ENCODE data around the gene RALY. TPM values are rescaled to one million over a fixed set of nuclear protein-coding genes. Genes with fewer than 3 reads are reported as not detected.

The RALY gene
- total RNA-seq, 2 experiments from 2014 or later = 139 to 152 TPM

DNA sequence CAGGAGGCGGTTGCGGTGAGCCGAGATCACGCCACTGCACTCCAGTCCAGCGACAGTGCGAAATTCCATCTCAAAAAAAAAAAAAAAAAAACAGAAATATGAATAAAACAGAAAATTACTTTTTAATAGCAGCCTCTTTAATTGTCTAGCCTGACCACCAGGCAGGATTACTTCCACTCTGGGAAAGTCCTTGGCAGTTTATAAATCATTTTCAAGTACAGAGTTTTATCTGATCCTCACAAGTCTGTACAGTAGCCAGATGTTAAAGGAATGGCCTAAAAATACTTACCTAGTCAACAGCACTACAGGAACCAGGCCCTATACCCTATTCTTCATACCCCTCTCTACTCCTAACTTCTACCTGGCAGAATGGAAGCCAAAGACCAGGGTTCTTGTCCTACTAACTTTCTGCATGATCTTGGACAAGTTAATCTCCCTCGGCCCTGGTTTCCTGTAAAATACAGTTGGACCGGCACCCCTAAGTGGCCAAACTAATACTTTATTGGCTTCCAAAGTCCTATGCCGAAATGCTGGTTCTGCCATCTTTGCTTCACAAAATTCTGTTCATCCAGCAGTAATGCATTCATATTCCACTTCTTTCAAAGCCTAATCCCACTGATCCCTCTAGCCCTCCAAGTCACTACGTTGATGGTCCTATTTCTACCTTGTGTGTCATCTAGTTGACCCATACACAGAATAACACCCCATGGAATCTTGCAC is 116.5 kb downstream of the RALY start:
- peak overlapping the region; percentile 86 for H3K4me3 Mint-ChIP-seq
- CTCF ChIA-PET = interaction anchor here (0.7 kb wide), 2 partner anchors 21 to 72 kb away, joined by 3 to 4 read pairs; no protein-coding TSS in a partner anchor
- H3K27me3 Mint-ChIP-seq = no peaks in the 10 kb centered on the region
- POLR2A ChIA-PET = no interaction called here
- peaks cover 54% of the 10 kb centered on the region for H3K4me1 Mint-ChIP-seq
- ATAC-seq (no peak), DNase-seq (no peak)
- H3K9me3 Mint-ChIP-seq (ENCODE audit: low read depth) = no peaks in the 10 kb centered on the region
- peaks cover 54% of the 10 kb centered on the region for H3K36me3 Mint-ChIP-seq (ENCODE audit: low read depth)
- intact Hi-C loops (cut with DNase I, micrococcal nuclease) = loop anchor here in 1 of 2 experiments (2.0 to 5.0 kb wide), 5 partner anchors 377 to 1302 kb away; partner anchors contain the start of genes DYNLRB1, EDEM2, TRPC4AP and UQCC1
- peak overlapping the region; percentile 93 for H3K27ac Mint-ChIP-seq

DNA sequence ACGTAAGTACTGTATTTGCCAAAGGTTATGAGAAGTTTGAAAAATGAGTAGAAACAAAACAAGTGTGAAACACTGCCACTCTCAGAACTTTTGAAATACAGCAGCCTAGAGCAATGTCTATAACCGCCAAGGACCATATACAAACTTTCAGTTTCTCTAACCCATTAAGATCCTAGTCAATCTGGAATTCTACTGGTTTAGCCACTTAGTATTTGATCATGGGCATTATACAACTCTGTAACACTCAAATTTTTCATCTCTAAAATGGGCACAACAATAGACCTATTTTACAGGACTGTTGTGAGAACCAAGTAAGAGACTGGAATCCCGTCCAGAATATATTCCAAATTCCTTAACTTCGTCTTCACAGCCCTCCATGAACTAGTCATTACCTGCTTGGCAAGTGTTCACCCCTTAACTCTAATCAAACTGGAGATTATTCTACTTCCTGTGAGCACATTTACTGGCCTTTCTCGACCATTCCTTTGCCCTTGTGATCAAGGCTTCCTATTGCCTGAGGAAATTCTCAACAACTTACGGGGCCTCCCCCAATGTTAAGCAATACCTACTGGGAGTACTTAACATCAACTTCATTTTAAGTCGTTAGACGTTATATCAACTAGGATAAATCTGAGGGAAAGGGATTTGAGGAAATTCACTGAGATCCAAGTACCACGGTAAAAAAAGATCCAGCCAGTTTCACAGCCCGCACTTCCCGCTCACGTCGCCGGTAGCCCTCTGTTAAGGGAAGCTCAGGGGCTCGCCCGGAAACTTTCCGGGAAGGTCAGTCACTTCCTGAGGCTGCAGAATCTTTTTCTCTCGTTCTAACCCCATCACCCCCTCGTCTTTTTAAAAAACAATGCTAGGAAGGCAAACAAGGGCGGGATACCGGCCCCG is 117.3 kb downstream of the RALY start:
- peak; percentile 27 for ATAC-seq
- POLR2A ChIA-PET = interaction anchor here (1.1 to 2.2 kb wide), 2 partner anchors 16 to 118 kb away, joined by 3 to 15 read pairs; partner anchors contain the start of gene RALY
- Mint-ChIP-seq H3K9me3 (ENCODE audit: low read depth) (no peaks in the 10 kb centered on the region), H3K27me3 (no peaks in the 10 kb centered on the region), H3K4me3 (peak overlapping the region; percentile 86), H3K27ac (peak overlapping the region; percentile 93), H3K36me3 (ENCODE audit: low read depth) (peaks cover 46% of the 10 kb centered on the region), H3K4me1 (peaks cover 46% of the 10 kb centered on the region)
- intact Hi-C loops (cut with DNase I, micrococcal nuclease) = loop anchor here in 1 of 2 experiments (2.0 to 5.0 kb wide), 5 partner anchors 378 to 1301 kb away; partner anchors contain the start of genes DYNLRB1, EDEM2, TRPC4AP and UQCC1
- CTCF ChIA-PET = interaction anchor here (2.2 kb wide), 1 partner anchor 300 kb away, joined by 5 read pairs; the partner anchor contains the start of gene CHMP4B
- DNase-seq = no peak

DNA sequence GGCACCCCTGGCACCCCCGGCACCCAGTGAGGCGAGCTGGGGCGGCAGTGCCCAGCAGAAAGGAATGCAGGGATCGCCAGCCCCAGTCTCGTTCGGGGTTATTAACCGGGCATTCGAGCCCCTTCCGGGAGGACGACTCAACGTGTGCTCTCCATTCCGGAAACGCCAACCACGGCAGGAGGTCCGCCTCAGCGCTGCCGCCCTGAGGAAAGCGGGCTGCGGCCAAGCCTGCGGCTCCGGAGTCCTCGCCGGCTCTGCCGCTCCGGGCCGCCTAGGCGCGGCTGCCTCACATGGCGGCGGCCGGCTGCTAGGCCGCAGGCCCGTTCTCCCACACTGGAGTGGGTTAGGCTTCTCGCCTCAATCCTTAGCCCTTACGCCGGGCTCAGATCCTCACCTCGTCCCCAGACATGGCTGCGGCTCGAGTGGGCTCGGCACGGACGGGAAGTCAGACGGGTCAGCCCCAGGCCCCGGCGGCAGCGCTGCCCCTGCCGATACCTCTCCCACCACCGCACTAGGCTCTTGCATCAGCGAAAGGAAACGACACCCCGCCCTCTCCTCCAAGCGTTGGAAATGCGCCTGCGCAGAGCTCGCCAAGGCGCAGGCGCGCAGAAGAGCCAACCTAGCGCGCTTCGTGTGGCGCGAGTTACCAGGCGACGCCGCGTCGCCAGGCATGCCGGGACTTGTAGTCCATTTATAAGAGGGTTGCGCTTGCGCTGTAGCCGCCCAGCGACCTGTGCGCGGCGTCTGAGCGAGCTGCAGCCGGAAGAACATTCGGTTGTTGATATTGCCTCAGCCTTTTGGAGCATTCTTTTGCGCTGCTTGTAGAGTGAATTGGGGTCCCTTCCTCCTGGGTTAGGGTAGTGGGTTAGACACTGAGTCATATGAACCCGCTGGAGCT is 118.2 kb downstream of the RALY start, which contains the start of gene EIF2S2:
EIF2S2 (minus strand) TSS at position 542 of the 898 bp plus-strand sequence; CDS start at position 409, 133 bp downstream.
- peaks cover 38% of the 10 kb centered on the region for H3K4me1 Mint-ChIP-seq
- H3K36me3 Mint-ChIP-seq (ENCODE audit: low read depth) = peaks cover 39% of the 10 kb centered on the region
- H3K4me3 Mint-ChIP-seq = peak within 1 kb of the TSS; percentile 86
- H3K9me3 Mint-ChIP-seq (ENCODE audit: low read depth) = no peaks in the 10 kb centered on the region
- intact Hi-C loops (cut with DNase I, micrococcal nuclease) = loop anchor here (1.0 to 5.0 kb wide), 13 partner anchors 119 to 1300 kb away; partner anchors contain the start of genes CHMP4B (in 2 of the 2), RALY (in 2 of the 2), AHCY (in 1 of the 2) and DYNLRB1 (in 1 of the 2)
- no peaks in the 10 kb centered on the region for H3K27me3 Mint-ChIP-seq
- ATAC-seq = peak; percentile 88
- ChIA-PET CTCF (interaction anchor here (0.6 to 2.2 kb wide), 12 partner anchors 17 to 564 kb away, joined by 3 to 8 read pairs (median 4); partner anchors contain the start of gene CHMP4B), POLR2A (interaction anchor here (0.5 to 2.2 kb wide), 9 partner anchors 10 to 301 kb away, joined by 3 to 15 read pairs (median 3); partner anchors contain the start of gene RALY)
- H3K27ac Mint-ChIP-seq = peak within 1 kb of the TSS; percentile 97
- DNase-seq = peak; percentile 97

DNA sequence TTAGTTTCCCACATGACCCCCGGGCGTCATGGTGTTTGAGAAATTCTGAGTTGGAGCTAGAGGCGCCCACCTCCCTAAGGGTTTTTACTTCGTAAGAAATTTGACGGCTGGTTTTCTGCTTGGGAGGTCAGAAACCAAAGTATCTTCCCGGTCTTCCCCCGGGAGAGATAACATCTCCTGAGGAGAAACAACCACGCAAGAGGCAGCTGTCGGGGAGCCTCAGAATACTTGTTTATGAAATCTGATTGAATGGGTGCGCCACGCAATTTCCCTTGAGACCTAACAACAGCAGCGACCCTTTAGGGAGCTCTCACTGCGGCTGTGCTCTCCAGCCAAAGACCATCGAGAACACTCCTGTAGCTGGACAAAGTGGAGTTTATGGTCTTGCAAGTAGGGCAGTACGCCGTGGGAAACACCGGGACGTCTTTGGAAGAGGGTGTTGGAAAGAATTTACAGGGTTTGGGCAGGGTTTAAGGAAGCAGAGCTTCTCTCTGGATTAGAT is 118.9 kb downstream of the RALY start:
- Mint-ChIP-seq H3K27me3 (no peaks in the 10 kb centered on the region), H3K36me3 (ENCODE audit: low read depth) (peaks cover 33% of the 10 kb centered on the region), H3K9me3 (ENCODE audit: low read depth) (no peaks in the 10 kb centered on the region), H3K4me3 (peak overlapping the region; percentile 86), H3K27ac (peak overlapping the region; percentile 97), H3K4me1 (peaks cover 31% of the 10 kb centered on the region)
- DNase-seq = no peak
- no peak for ATAC-seq
- ChIA-PET CTCF (interaction anchor here (0.5 to 2.2 kb wide), 14 partner anchors 16 to 678 kb away, joined by 3 to 8 read pairs (median 4); partner anchors contain the start of gene CHMP4B), POLR2A (interaction anchor here (0.5 to 2.2 kb wide), 7 partner anchors 10 to 302 kb away, joined by 3 to 15 read pairs (median 3); partner anchors contain the start of gene RALY)
- intact Hi-C loops (cut with DNase I, micrococcal nuclease) = loop anchor here (1.0 to 5.0 kb wide), 12 partner anchors 119 to 1300 kb away; partner anchors contain the start of genes CHMP4B (in 2 of the 2), RALY (in 2 of the 2), AHCY (in 1 of the 2) and DYNLRB1 (in 1 of the 2)

DNA sequence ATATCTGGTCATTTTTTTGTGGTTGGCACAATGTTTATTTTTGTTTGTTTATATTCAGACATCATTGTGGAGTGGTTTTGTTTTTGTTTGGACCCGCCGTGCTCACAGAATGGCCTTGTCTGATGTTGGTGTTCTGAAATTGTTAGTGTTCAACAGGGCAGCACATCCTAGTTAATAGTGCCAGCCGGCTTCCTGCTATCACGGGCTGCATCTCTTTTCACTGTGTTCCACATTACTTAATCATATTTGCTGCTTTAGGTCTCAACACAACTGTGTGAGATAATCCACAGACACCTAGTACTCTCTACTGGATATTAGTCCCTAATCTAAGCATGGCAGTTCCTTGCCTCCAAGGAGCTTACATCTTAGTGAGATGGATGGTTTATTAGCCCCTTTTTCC is 121.1 kb downstream of the RALY start:
- POLR2A ChIA-PET = no interaction called here
- CTCF ChIA-PET = no interaction called here

DNA sequence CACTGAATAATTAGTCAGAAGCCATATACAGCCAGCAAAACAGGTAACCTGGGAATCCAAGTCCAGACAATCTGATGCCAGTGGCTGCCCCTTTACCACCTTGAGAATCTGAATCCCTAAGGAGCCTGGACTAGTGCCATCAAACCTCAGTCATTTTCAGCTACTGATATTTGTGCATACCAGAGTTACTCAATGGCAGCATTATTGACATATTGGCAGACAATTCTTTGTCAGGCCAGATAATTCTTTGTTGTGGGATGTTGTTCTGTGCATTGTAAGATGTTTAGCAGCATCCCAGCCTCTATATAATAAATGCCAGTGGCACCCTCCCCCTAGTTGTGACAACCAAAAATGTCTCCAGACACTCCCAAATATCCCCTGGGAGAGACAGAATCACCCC is 121.5 kb downstream of the RALY start:
- POLR2A ChIA-PET = no interaction called here
- no peak overlapping the region for H3K4me3 Mint-ChIP-seq
- no peaks in the 10 kb centered on the region for H3K27me3 Mint-ChIP-seq
- no peak overlapping the region for H3K27ac Mint-ChIP-seq
- ATAC-seq (no peak), DNase-seq (no peak)
- no peaks in the 10 kb centered on the region for H3K9me3 Mint-ChIP-seq (ENCODE audit: low read depth)
- H3K36me3 Mint-ChIP-seq (ENCODE audit: low read depth) = peaks cover 11% of the 10 kb centered on the region
- peaks cover 8% of the 10 kb centered on the region for H3K4me1 Mint-ChIP-seq
- intact Hi-C loops (cut with DNase I, micrococcal nuclease) = no loop called here
- CTCF ChIA-PET = no interaction called here

More for the DNA sequence above, 121.1 kb downstream of the RALY start:
- Mint-ChIP-seq H3K4me3 (no peak overlapping the region), H3K9me3 (ENCODE audit: low read depth) (no peaks in the 10 kb centered on the region), H3K4me1 (peaks cover 10% of the 10 kb centered on the region), H3K27ac (no peak overlapping the region), H3K27me3 (no peaks in the 10 kb centered on the region), H3K36me3 (ENCODE audit: low read depth) (peaks cover 13% of the 10 kb centered on the region)
- no peak for DNase-seq
- intact Hi-C loops (cut with DNase I, micrococcal nuclease) = loop anchor here in 1 of 2 experiments (5.0 kb wide), 4 partner anchors 402 to 1297 kb away; partner anchors contain the start of genes DYNLRB1, EDEM2, TRPC4AP and UQCC1
- ATAC-seq = no peak

DNA sequence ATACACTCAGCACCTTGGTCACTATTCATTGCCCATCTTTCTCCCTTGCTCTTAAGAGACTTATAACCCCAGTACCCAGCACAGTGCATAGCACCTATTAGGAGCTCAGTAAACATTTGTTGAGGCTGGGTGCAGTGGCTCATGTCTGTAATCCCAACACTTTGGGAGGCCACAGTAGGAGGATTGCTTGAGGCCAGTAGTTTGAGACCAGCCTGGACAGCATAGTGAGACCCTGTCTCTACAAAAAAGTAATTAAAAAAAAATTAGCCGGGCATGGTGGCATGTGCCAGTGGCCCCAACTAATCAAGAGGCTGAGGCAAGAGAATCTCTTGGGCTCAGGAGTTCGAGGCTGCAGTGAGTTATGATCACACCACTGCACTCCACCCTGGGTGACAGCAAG is 126.5 kb downstream of the RALY start:
- H3K4me3 Mint-ChIP-seq = no peak overlapping the region

DNA sequence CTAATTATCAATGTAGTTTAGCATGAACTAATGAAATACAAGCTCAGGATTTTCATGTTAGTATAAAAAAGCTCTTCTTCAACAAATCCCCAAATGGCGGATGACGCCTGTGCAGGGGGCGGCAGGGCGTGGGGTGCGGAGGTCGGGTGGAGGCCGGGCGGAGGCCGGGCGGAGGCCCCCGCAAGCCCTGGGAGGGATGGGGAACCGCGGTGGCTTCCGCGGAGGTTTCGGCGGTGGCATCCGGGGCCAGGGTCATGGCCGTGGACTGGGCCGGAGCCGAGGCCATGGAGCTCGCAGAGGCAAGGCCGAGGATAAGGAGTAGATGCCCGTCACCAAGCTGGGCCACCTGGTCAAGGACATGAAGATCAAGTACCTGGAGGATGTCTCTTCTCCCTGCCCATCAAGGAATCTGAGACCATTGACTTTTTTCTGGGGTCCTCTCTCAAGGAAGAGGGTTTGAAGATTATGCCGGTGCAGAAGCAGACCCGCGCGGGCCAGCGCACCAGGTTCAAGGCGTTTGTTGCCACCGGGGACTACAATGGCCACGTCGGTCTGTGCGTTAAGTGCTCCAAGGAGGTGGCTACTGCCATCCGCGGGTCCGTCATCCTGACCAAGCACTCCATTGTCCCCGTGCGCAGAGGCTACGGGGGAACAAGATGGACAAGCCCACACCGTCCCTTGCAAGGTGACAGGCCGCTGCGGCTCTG is 128.7 kb downstream of the RALY start:
- intact Hi-C loops (cut with DNase I, micrococcal nuclease) = no loop called here
- DNase-seq (no peak), ATAC-seq (no peak)
- ChIA-PET CTCF (interaction anchor here (0.6 kb wide), 1 partner anchor 30 kb away, joined by 3 read pairs; no protein-coding TSS in a partner anchor), POLR2A (no interaction called here)
- H3K36me3 Mint-ChIP-seq (ENCODE audit: low read depth) = no peaks in the 10 kb centered on the region
- H3K4me1 Mint-ChIP-seq = peaks cover 10% of the 10 kb centered on the region
- no peak overlapping the region for H3K27ac Mint-ChIP-seq
- no peak overlapping the region for H3K4me3 Mint-ChIP-seq
- no peaks in the 10 kb centered on the region for H3K27me3 Mint-ChIP-seq
- H3K9me3 Mint-ChIP-seq (ENCODE audit: low read depth) = no peaks in the 10 kb centered on the region

More for the DNA sequence above, 126.5 kb downstream of the RALY start:
- no peaks in the 10 kb centered on the region for H3K27me3 Mint-ChIP-seq
- no peaks in the 10 kb centered on the region for H3K36me3 Mint-ChIP-seq (ENCODE audit: low read depth)
- no peaks in the 10 kb centered on the region for H3K9me3 Mint-ChIP-seq (ENCODE audit: low read depth)
- no peak overlapping the region for H3K27ac Mint-ChIP-seq
- peaks cover 10% of the 10 kb centered on the region for H3K4me1 Mint-ChIP-seq
- ATAC-seq = no peak
- ChIA-PET POLR2A (interaction anchor here (0.6 kb wide), 1 partner anchor 12 kb away, joined by 3 read pairs; no protein-coding TSS in a partner anchor), CTCF (interaction anchor here (0.7 kb wide), 1 partner anchor 1324 kb away, joined by 3 read pairs; no protein-coding TSS in a partner anchor)
- intact Hi-C loops (cut with DNase I, micrococcal nuclease) = no loop called here
- no peak for DNase-seq

DNA sequence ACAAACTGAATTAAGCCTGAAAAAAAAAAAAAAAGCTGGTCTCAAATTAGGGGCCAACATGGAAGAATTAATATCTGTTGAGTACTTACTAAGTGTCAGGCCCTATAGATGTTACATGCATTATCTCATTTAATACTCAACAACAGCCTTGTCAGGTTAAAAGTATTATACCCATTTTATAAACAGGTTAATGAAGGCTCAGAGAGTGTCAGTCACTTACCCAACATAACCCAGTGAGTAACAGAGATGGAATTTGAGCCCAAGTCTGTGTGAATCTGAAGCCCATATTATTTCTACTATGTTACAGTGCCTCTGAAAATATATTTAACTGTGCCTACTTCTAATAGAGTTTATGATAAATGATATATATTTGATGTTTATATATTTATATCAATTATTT is 129.6 kb downstream of the RALY start:
- Mint-ChIP-seq H3K4me1 (peaks cover 10% of the 10 kb centered on the region), H3K27ac (no peak overlapping the region), H3K36me3 (ENCODE audit: low read depth) (no peaks in the 10 kb centered on the region), H3K9me3 (ENCODE audit: low read depth) (no peaks in the 10 kb centered on the region), H3K4me3 (no peak overlapping the region), H3K27me3 (no peaks in the 10 kb centered on the region)
- ChIA-PET POLR2A (no interaction called here), CTCF (interaction anchor here (1.0 kb wide), 1 partner anchor 14 kb away, joined by 3 read pairs; no protein-coding TSS in a partner anchor)
- ATAC-seq (no peak), DNase-seq (no peak)
- intact Hi-C loops (cut with DNase I, micrococcal nuclease) = no loop called here

All from activated CD4-positive, alpha-beta T cell treated with anti-CD3 and anti-CD28 coated beads for 36 hours (primary cell).